ENCODE data around the gene ALDH3A1.

DNA sequence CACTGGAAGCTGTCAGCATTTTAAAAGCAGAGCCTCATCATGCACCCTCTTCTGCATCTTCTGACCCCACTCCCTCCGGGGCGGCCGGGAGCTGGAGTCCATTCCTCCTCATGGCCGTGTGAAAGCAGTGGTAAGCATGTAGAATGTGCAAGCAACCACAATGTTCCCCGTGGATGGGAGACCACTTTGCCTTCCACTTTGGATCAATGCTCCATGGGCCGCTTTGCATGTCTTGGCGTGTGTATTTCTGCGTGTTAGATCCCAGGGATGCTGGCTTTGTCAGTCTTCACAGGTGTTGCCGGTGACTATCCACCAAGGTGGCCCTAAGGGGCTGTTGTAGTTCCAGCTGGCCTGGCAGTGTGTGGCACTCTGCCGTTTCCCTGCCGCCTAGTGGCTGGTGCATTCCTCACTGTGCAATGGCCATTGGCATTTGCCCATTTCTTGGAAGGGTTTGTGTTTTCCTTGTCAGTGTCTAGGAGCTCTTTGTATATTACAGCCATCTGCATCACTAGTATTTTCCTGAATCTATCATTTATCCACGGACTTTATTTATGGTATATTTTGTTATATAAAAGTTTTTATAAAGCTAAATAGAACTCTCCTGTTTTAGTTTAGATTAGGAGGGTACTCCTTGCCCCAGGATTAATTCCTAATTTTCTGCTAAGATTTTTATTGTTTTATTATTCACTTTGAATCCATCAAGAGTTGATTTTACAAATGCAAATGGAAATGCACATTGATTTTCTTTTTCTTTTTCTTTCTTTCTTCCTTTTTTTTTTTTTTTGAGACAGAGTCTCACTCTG is 5.8 kb upstream of the ALDH3A1 start:
- TF ChIP-seq KAT7 (CRISPR knock-in tag; IDR thresholded peaks at IDR 0.05; ENCODE audit: borderline replicate concordance) (no peak), PRRX2 (CRISPR knock-in tag; IDR thresholded peaks at IDR 0.05) (no peak)
- TF ChIP-seq, protein P1, sequence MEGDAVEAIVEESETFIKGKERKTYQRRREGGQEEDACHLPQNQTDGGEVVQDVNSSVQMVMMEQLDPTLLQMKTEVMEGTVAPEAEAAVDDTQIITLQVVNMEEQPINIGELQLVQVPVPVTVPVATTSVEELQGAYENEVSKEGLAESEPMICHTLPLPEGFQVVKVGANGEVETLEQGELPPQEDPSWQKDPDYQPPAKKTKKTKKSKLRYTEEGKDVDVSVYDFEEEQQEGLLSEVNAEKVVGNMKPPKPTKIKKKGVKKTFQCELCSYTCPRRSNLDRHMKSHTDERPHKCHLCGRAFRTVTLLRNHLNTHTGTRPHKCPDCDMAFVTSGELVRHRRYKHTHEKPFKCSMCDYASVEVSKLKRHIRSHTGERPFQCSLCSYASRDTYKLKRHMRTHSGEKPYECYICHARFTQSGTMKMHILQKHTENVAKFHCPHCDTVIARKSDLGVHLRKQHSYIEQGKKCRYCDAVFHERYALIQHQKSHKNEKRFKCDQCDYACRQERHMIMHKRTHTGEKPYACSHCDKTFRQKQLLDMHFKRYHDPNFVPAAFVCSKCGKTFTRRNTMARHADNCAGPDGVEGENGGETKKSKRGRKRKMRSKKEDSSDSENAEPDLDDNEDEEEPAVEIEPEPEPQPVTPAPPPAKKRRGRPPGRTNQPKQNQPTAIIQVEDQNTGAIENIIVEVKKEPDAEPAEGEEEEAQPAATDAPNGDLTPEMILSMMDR (IDR thresholded peaks at IDR 0.05): no peak
